ENCODE results near the gene STUB1. TPM values are rescaled to one million over a fixed set of nuclear protein-coding genes. Genes with fewer than 3 reads are reported as not detected.

STUB1 gene
- total and polyA plus RNA-seq, 2 of the 8 experiments (the other 6 are each of a cell fraction or from before 2014, with no cell fraction given), result 89.9 to 103 TPM

GRCh38 chr16:693766-694165 lies 13.6 kb downstream of the STUB1 start:
- no peak overlapping the region for H2BK120ac ChIP-seq (replicated peaks; ENCODE audit: low read depth, low read length)
- H2AK5ac ChIP-seq (ENCODE audit: low read depth, low read length), result no peak overlapping the region
- no peak overlapping the region for H2BK5ac ChIP-seq (ENCODE audit: low read depth, low read length)
- POLR2A ChIA-PET (ENCODE audit: partially characterized antibody), result interaction anchor here (1.1 to 4.6 kb wide), 4 partner anchors 11 to 28 kb away, joined by 5 to 48 read pairs (median 8); partner anchors contain the start of genes ANTKMT, JMJD8, RHBDL1 and STUB1
- peaks cover 0 to 23% (median 15%) of the 10 kb centered on the region in 4 experiments; a peak in 5 of 7 replicates for H3K4me1 ChIP-seq (replicated peaks in 1 of 4; ENCODE audit: control insufficient read depth in 3 of 4, insufficient read depth in 4 of 4, low read length in 3 of 4)
- no peak overlapping the region for H3K56ac ChIP-seq (replicated peaks; ENCODE audit: insufficient read length, low read depth, low read length)
- 18% methylated on average over 8 of the region's 37 CpGs; no CpG with 5 or more reads in 1 of the 2 experiments for WGBS, 2 experiments (ENCODE audit: extremely low coverage in 1 of 2, insufficient coverage in 1 of 2, insufficient read length in 1 of 2, insufficient replicate concordance in 2 of 2, low coverage in 1 of 2, low lambda C conversion rate in 2 of 2, missing lambda C conversion rate in 1 of 2)
- peak overlapping the region; percentile 43 to 78 (median 48) for H3K4me3 ChIP-seq (ENCODE audit: extremely low read depth in 1 of 4, insufficient read depth in 2 of 4, low read depth in 3 of 4, low read length in 4 of 4)
- CTCF ChIA-PET (ENCODE audit: partially characterized antibody), result interaction anchor here (0.9 to 2.0 kb wide), 3 partner anchors 12 to 92 kb away, joined by 3 to 7 read pairs (median 6); no protein-coding TSS in a partner anchor
- peak overlapping the region; percentile 65; the same call in 1 of the 2 replicates for H4K8ac ChIP-seq (ENCODE audit: extremely low read depth, insufficient read depth, low read length)
- peaks cover 15% of the 10 kb centered on the region for H3K23me2 ChIP-seq (ENCODE audit: low read depth, low read length)
- peak overlapping the region; percentile 87 to 95 for H3K4me2 ChIP-seq (ENCODE audit: insufficient read depth in 1 of 2, low read depth in 2 of 2, low read length in 2 of 2)
- no peak overlapping the region for H4K5ac ChIP-seq (ENCODE audit: insufficient read length, low read depth, low read length)
- DNase-seq (ENCODE audit: low read depth in 1 of 2, low spot score in 2 of 2), result peak in 1 of 2 experiments; percentile 62
- no peak overlapping the region for H2AFZ ChIP-seq (ENCODE audit: low read length)
- no peaks in the 10 kb centered on the region for H3K9me3 ChIP-seq (ENCODE audit: insufficient read depth in 2 of 2, low read depth in 1 of 2, low read length in 1 of 2)
- H3K36me3 ChIP-seq (ENCODE audit: control insufficient read depth in 2 of 4, insufficient read depth in 4 of 4, low read length in 3 of 4), result no peaks in the 10 kb centered on the region
- H3K23ac ChIP-seq (ENCODE audit: insufficient read length), result no peak overlapping the region
- H2BK20ac ChIP-seq (ENCODE audit: low read length), result no peak overlapping the region
- H2BK12ac ChIP-seq (ENCODE audit: low read depth, low read length), result no peak overlapping the region
- no peak overlapping the region for H3K27ac ChIP-seq (ENCODE audit: low read depth, low read length)
- H3K18ac ChIP-seq (ENCODE audit: extremely low read depth, low read length), result no peak overlapping the region
- H3K27me3 ChIP-seq (replicated peaks in 1 of 4; ENCODE audit: control insufficient read depth in 3 of 4, extremely low read depth in 1 of 4, insufficient read depth in 3 of 4, low read length in 3 of 4), result peaks cover 1 to 59% (median 36%) of the 10 kb centered on the region in 4 experiments
- H4K20me1 ChIP-seq (replicated peaks in 1 of 2; ENCODE audit: control insufficient read depth in 1 of 2, insufficient read depth in 2 of 2, low read length in 2 of 2), result peaks cover 0 to 8% of the 10 kb centered on the region in 2 experiments
- no peak overlapping the region for H4K91ac ChIP-seq (replicated peaks; ENCODE audit: insufficient read length, low read length)
- H3K4ac ChIP-seq (replicated peaks; ENCODE audit: insufficient read length, low read depth, low read length), result no peak overlapping the region
- FAIRE-seq, result no peak
- no peak overlapping the region for H3K14ac ChIP-seq (ENCODE audit: insufficient read length)
- no peak overlapping the region for H3K9ac ChIP-seq (replicated peaks in 1 of 4; ENCODE audit: extremely low read depth in 1 of 4, low read depth in 3 of 4, low read length in 3 of 4)
- no peaks in the 10 kb centered on the region for H3K79me2 ChIP-seq (ENCODE audit: control insufficient read depth in 1 of 2, insufficient read depth in 2 of 2, low read length in 2 of 2)
- peaks cover 4% of the 10 kb centered on the region; the same call in 1 of the 2 replicates for H3K79me1 ChIP-seq (ENCODE audit: low read depth, low read length)
- H2BK15ac ChIP-seq (ENCODE audit: low read length), result no peak overlapping the region
- TF ChIP-seq SIX5 (IDR thresholded peaks at IDR 0.05; ENCODE audit: low read depth, low read length) (no peak), KDM4A (IDR thresholded peaks at IDR 0.05; ENCODE audit: low read depth, low read length, severe bottlenecking) (no peak), EZH2 (IDR thresholded peaks at IDR 0.05; ENCODE audit: low read depth, low read length, severe bottlenecking) (no peak), CEBPB (IDR thresholded peaks at IDR 0.05; ENCODE audit: low read depth, low read length) (no peak), RXRA (IDR thresholded peaks at IDR 0.05; ENCODE audit: insufficient read depth, low read depth, low read length) (no peak), CBX8 (IDR thresholded peaks at IDR 0.05; ENCODE audit: borderline replicate concordance, low read depth, low read length) (no peak), PHF8 (conservative IDR thresholded peaks at IDR 0.05; ENCODE audit: low read depth, low read length) (no peak), SAP30 (IDR thresholded peaks at IDR 0.05; ENCODE audit: insufficient read depth, insufficient replicate concordance, low read length) (no peak), NRF1 (IDR thresholded peaks at IDR 0.05; ENCODE audit: low read depth, low read length) (no peak), SP1 (IDR thresholded peaks at IDR 0.05; ENCODE audit: low read depth, low read length) (no peak)
- TF ChIP-seq, protein P1, sequence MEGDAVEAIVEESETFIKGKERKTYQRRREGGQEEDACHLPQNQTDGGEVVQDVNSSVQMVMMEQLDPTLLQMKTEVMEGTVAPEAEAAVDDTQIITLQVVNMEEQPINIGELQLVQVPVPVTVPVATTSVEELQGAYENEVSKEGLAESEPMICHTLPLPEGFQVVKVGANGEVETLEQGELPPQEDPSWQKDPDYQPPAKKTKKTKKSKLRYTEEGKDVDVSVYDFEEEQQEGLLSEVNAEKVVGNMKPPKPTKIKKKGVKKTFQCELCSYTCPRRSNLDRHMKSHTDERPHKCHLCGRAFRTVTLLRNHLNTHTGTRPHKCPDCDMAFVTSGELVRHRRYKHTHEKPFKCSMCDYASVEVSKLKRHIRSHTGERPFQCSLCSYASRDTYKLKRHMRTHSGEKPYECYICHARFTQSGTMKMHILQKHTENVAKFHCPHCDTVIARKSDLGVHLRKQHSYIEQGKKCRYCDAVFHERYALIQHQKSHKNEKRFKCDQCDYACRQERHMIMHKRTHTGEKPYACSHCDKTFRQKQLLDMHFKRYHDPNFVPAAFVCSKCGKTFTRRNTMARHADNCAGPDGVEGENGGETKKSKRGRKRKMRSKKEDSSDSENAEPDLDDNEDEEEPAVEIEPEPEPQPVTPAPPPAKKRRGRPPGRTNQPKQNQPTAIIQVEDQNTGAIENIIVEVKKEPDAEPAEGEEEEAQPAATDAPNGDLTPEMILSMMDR (IDR thresholded peaks at IDR 0.05; ENCODE audit: control extremely low read depth in 1 of 3, insufficient read depth in 1 of 3, low read depth in 1 of 3, low read length in 3 of 3), result no peak
